GM20000 (cell line): ENCODE data around the gene SCGN.

Experiments used
- DNase-seq: peaks from one replicate; pipeline ENCODE4 v3.0.0; 2012; ENCODE audit warnings: low spot score
- TF ChIP-seq, protein P1 (sequence below): IDR thresholded peaks from 2 replicates; pipeline ENCODE4 v1.5.1; 2012; ENCODE audit warnings: mild to moderate bottlenecking, control low read depth; ENCODE audit errors: extremely low read depth, missing control alignments

The SCGN gene

DNA sequence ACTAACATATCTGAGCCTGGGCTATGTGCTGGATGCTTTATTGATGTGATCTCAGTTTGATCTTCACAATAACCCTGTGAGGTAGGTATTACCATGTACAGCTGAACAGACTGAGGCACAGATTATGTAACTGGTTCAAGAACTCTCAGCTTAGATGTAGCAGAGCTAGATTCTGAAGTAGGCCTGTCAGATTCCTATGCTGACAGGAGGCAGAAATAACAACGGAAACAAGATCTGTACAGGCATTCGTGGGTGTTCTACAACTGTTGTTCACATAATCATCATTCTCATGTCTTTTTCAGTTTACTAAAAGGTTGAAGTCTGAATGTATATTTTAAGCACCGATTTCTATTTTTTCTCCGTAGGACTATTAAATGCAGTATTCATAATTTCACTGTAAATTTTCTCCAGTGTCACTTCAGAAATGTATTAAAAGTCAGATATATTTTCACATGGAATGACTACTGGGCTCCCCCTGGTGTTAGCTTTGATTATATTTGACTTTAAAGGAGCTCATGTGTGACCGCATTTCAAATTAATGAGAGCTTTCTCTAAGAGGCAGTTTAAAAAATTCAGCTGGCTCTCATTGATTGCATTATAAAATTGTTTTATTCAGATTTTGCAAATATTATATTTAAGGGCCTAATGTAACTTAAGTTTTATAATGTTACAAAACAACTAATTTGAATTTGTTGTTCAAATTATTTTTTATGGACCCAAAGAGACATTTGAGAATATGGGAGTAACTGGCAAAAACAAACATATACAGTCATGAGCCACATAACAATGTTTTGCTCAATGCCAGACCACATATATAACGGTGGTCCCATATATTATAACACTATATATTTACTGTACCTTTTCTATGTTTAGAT is 66.1 kb downstream of the SCGN start:
- DNase-seq: peak; percentile 31
- TF ChIP-seq, protein P1, sequence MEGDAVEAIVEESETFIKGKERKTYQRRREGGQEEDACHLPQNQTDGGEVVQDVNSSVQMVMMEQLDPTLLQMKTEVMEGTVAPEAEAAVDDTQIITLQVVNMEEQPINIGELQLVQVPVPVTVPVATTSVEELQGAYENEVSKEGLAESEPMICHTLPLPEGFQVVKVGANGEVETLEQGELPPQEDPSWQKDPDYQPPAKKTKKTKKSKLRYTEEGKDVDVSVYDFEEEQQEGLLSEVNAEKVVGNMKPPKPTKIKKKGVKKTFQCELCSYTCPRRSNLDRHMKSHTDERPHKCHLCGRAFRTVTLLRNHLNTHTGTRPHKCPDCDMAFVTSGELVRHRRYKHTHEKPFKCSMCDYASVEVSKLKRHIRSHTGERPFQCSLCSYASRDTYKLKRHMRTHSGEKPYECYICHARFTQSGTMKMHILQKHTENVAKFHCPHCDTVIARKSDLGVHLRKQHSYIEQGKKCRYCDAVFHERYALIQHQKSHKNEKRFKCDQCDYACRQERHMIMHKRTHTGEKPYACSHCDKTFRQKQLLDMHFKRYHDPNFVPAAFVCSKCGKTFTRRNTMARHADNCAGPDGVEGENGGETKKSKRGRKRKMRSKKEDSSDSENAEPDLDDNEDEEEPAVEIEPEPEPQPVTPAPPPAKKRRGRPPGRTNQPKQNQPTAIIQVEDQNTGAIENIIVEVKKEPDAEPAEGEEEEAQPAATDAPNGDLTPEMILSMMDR: no peak

DNA sequence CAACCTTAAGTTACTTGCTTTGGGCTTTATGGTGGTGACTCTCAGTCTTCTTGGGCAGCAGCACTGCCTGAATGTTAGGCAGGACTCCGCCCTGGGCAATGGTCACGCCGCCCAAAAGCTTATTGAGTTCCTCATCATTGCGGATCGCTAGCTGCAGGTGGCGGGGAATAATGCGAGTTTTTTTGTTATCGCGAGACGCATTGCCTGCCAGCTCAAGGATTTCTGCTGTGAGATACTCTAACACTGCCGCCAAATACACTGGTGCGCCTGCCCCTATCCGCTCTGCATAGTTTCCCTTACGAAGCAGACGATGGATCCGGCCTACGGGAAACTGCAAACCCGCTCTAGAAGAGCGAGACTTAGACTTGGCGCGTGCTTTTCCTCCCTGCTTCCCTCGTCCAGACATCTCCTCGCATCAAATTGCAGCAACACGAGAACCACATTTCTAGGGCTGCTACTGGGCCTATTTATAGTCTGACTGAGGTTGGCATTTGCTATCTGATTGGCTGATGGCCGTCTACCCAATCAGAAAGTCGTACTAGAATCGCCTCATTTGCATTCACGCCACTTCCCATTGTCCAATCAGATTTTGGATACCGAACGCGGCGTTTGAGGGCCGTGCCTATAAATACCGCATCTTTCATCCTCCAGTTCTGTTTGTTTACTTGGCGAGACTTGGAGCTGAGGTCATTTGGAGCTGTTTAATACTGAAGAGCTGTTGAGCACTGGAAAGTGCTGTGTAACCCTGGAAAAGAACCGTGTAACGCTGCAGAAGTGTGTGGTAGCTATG is 74.3 kb downstream of the SCGN start:
- TF ChIP-seq, protein P1: no peak
- no peak for DNase-seq

GRCh38 chr6:25727028-25727427 is 75.0 kb downstream of the SCGN start:
- no peak for DNase-seq
- TF ChIP-seq, protein P1: no peak

- TF ChIP-seq, protein P1: no peak
- DNase-seq: no peak
These were observed 78.9 kb downstream of the SCGN start for GRCh38 chr6:25730907-25731306.

DNA sequence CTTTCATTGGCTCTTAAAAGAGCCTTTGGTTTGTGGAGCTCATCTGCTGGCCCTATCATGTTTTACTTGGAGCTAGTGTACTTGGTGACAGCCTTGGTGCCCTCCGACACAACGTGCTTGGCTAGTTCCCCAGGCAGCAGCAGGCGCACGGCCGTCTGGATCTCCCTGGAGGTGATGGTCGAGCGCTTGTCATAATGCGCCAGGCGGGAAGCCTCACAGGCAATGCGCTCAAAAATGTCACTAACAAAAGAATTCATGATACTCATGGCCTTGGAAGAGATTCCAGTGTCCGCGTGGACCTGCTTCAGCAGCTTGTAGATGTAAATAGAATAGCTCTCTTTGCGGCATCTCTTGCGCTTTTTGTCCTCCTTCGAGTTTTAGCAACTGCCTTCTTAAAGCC is 79.7 kb downstream of the SCGN start:
- DNase-seq: no peak

GRCh38 chr6:25732468-25733198 is 80.6 kb downstream of the SCGN start:
- no peak for DNase-seq
- TF ChIP-seq, protein P1: no peak

More for the DNA sequence above, 79.7 kb downstream of the SCGN start:
- TF ChIP-seq, protein P1: no peak
